Thyroid gland (tissue), 4 donors: Measurements from ENCODE around the gene DAP3. TPM values are rescaled to one million over a fixed set of nuclear protein-coding genes. Genes with fewer than 3 reads are reported as not detected.
"Not testable (repeated sequence)": the region's sequence is repeated elsewhere in the genome, so short reads cannot be mapped to it uniquely, and the experiment has no call there.

Experiments used
- DNase-seq, 2 donors: peaks; one replicate each; pipeline ENCODE4 v3.0.0-alpha.2; 2019
- H3K27ac ChIP-seq, 3 donors: fragments of 200-600 bp; sonication (generic); 1 replicate in 2 of 3; 2 replicates in 1 of 3; pipeline ENCODE4 v1.5.1; 2016 to 2019; ENCODE audit warnings: mild to moderate bottlenecking in 1 of 3, moderate library complexity in 1 of 3
- H3K27me3 ChIP-seq: fragments of 200-600 bp; sonication (generic); one replicate; pipeline ENCODE4 v1.5.1; 2019
- H3K36me3 ChIP-seq, 2 donors: fragments of 200-600 bp; sonication (generic); one replicate each; pipeline ENCODE4 v1.5.1; 2016 to 2019
- H3K4me1 ChIP-seq, 2 donors: fragments of 200-600 bp; sonication (generic); one replicate each; pipeline ENCODE4 v1.5.1; 2017 to 2019
- H3K4me3 ChIP-seq, 3 donors: fragments of 200-600 bp; sonication (generic); replicated peaks in 1 of 3; 1 replicate in 2 of 3; 2 replicates in 1 of 3; pipeline ENCODE4 v1.5.1; 2016; ENCODE audit warnings: mild to moderate bottlenecking in 1 of 3
- H3K9me3 ChIP-seq: fragments of 200-600 bp; sonication (generic); one replicate; pipeline ENCODE4 v1.5.1; 2017
- POLR2A ChIP-seq, 2 donors: fragments of 450-650 bp; IDR thresholded peaks; one replicate each; pipeline ENCODE4 v1.6.1; 2017; ENCODE audit warnings: antibody characterized with exemption in 2 of 2, mild to moderate bottlenecking in 2 of 2, moderate library complexity in 1 of 2
- WGBS, 2 donors: methylation state at CpG; one replicate each; pipeline ENCODE4 v1.1.5; 2017; 5-methylcytosine and 5-hydroxymethylcytosine counted together
- intact Hi-C: fragments of 100-400 bp; cut with DNase I; formaldehyde crosslinking; loops from one replicate; pipeline ENCODE4 v1.15.1; 2023
- total RNA-seq, 4 donors: library from RNA; depleted of rRNA; stranded (reverse); fragments of >200 nt; gene quantifications; one replicate each; pipeline ENCODE4 v1.2.3, GENCODE V29; 2016
- TF ChIP-seq, protein P1 (sequence below), 6 experiments: fragments of 200-600 bp in 3 of 6; fragments of 450-650 bp in 3 of 6; sonication (generic) in 3 of 6; IDR thresholded peaks; one replicate each; pipeline ENCODE4 v1.5.1; 2016 to 2019; ENCODE audit warnings: antibody characterized with exemption in 6 of 6, mild to moderate bottlenecking in 2 of 6, inconsistent platforms in 1 of 6, moderate library complexity in 1 of 6

Gene DAP3
- total RNA-seq, 4 donors from 2014 or later, result 70.8 to 141 (median 106) TPM

DNA sequence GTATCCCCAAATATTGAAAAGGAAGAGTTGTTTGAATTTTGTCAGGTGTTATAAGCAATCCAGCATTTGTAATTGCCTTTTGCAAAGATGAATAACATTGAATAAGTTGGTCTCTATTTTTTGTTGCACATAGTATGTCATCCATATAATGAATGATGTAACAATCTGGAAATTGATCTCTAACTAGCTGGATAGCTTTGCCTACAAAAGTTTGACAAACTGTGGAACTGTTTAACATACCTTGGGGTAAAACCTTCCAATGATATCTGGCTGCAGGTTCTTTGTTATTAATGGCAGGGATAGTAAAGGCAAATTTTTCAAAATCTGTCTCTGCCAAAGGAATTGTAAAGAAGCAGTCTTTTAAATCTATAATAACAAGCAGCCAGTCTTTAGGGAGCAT, 7.6 kb downstream of the DAP3 start:
- Histone ChIP-seq H3K27me3 (no peaks in the 10 kb centered on the region), H3K36me3 (no peaks in the 10 kb centered on the region), H3K4me1 (peaks cover 0 to 8% of the 10 kb centered on the region in 2 donors), H3K4me3 (no peak overlapping the region), H3K27ac (no peak overlapping the region), H3K9me3 (no peaks in the 10 kb centered on the region)
- TF ChIP-seq, protein P1, sequence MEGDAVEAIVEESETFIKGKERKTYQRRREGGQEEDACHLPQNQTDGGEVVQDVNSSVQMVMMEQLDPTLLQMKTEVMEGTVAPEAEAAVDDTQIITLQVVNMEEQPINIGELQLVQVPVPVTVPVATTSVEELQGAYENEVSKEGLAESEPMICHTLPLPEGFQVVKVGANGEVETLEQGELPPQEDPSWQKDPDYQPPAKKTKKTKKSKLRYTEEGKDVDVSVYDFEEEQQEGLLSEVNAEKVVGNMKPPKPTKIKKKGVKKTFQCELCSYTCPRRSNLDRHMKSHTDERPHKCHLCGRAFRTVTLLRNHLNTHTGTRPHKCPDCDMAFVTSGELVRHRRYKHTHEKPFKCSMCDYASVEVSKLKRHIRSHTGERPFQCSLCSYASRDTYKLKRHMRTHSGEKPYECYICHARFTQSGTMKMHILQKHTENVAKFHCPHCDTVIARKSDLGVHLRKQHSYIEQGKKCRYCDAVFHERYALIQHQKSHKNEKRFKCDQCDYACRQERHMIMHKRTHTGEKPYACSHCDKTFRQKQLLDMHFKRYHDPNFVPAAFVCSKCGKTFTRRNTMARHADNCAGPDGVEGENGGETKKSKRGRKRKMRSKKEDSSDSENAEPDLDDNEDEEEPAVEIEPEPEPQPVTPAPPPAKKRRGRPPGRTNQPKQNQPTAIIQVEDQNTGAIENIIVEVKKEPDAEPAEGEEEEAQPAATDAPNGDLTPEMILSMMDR (IDR thresholded peaks at IDR 0.05), result no peak
- no peak for TF ChIP-seq POLR2A (IDR thresholded peaks at IDR 0.05)
- intact Hi-C loops, result no loop called here
- no peak for DNase-seq

DNA sequence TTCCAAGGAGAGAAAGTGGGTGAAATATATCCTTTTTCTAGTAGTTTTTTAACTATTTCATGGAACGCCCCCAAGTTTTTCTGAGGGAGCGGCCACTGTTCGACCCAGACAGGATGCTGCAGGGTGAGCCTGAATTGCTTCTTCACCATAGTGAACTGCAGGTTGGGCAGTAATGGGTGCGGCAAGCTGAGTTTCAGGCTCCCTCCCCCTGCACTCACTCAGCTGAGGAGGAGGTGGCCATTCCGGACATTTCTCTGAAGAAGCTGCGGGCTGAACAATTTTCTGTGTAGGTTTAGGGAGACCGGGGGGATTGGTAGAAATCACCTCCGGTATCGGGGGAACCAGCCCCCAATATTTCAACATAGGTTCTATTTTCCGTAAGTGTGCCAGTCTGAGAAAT, 8.2 kb downstream of the DAP3 start:
- 89 to 93% methylated on average over 10 of the region's 10 CpGs for WGBS, 2 donors
- no peak overlapping the region for H3K27ac ChIP-seq
- intact Hi-C loops, result no loop called here
- H3K4me1 ChIP-seq, result peaks cover 0 to 8% of the 10 kb centered on the region in 2 donors
- TF ChIP-seq, protein P1 (IDR thresholded peaks at IDR 0.05), result no peak
- no peak for TF ChIP-seq POLR2A (IDR thresholded peaks at IDR 0.05)
- no peaks in the 10 kb centered on the region for H3K27me3 ChIP-seq
- DNase-seq, result no peak
- no peak overlapping the region for H3K4me3 ChIP-seq
- no peaks in the 10 kb centered on the region for H3K9me3 ChIP-seq
- H3K36me3 ChIP-seq, result no peaks in the 10 kb centered on the region

DNA sequence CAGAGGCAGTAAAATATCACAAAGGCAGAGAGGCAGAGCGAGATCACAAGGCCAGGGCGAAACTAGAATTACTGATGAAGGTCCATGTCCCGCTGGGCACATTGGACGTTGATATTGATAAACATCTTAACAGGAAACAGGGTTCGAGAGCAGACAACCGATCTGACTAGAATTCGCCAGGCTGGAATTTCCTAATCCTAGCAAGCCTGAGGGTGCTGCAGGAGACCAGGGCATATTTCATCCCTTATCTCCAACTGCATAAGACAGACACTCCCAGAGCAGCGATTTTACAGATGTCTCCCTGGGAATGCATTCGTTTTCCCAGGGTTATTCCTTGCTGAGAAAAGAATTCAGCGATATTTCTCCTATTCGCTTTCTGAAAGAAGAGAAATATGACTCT, 8.7 kb downstream of the DAP3 start:
- H3K36me3 ChIP-seq, H3K4me3 ChIP-seq, H3K27me3 ChIP-seq, intact Hi-C loops, H3K27ac ChIP-seq, DNase-seq, H3K4me1 ChIP-seq, H3K9me3 ChIP-seq: not testable (repeated sequence)
- WGBS, 2 donors, result 91 to 92% methylated on average over 11 of the region's 11 CpGs

DNA sequence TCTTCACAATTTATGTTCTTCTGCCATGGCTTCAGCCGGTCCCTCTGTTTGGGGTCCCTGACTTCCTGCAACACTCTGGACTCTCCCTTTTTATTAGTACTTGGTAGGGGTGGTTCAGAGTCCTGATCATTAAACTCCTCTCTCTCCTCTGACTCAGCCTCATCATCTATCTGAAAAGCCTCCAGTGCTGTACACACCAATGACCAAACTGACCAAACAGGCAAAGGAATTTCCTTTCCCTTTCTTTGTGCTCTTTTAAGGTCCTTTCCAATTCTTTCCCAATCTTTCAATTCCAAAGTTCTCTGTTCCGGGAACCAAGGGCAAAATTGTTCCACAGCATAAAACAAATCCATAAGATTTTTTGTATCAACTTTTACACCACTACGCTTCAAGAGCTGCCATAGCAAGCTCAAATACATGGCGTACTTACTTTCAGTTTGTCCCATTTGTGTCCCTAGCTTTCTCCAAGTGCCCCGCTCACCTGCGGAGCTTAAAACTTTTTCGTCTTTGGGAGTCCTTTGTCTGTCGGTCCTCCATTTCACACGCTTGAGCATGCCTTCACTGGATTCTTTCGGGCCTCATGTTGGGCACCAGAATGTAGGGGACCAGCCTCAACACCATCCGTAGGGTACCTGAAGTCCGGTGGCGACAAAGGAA, 9.6 kb downstream of the DAP3 start:
- H3K27me3 ChIP-seq, result no peaks in the 10 kb centered on the region
- no peaks in the 10 kb centered on the region for H3K36me3 ChIP-seq
- DNase-seq, result no peak
- H3K4me3 ChIP-seq, result no peak overlapping the region
- no peak for TF ChIP-seq POLR2A (IDR thresholded peaks at IDR 0.05)
- TF ChIP-seq, protein P1 (IDR thresholded peaks at IDR 0.05), result no peak
- WGBS, 2 donors, result 97% methylated on average over 13 of the region's 13 CpGs
- H3K27ac ChIP-seq, result no peak overlapping the region
- intact Hi-C loops, result no loop called here
- H3K9me3 ChIP-seq, result no peaks in the 10 kb centered on the region
- H3K4me1 ChIP-seq, result peaks cover 0 to 8% of the 10 kb centered on the region in 2 donors

DNA sequence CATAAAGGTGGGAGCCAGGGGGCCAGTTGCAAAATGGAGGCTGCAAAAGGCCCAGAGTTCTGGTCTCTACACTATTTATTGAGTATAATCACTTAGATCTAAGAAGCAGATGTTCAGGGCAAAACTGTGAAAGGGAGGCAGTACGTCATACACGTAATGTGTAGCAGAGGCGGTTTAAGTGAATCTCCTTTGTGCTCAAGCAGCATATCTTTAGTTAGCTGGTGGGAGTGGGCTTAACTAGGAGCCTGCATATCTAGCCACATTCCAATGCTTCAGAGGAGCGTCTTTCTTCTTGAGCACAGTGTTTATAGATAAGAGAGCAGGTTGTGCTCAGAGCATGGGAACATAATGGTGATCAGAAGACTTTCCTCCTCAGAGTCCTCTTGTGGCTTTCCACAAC, 10.2 kb downstream of the DAP3 start:
- H3K4me3 ChIP-seq, DNase-seq, H3K27ac ChIP-seq, H3K9me3 ChIP-seq, H3K27me3 ChIP-seq, H3K36me3 ChIP-seq, H3K4me1 ChIP-seq, intact Hi-C loops: not testable (repeated sequence)
- WGBS, 2 donors, result 88 to 89% methylated on average over 4 of the region's 4 CpGs

DNA sequence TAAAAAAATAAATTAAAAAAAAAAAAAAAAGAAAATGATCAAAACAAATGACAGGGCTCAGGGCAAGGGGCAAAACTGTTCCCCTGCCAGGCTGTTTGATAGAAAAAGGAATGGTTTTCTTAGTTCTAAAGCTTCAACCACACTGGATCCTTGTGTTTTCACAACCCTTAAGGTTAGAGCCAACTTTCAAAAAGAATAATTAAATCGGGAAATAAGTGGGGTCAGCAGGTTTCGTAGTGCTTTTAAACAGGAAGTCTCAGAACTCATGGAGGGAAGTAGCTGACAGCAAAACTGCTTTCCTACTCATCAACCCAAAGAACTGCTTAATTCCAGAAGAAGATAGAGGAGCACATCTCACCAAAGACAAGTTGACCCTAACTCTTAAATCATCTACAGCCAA, 12.8 kb downstream of the DAP3 start:
- H3K4me1 ChIP-seq, intact Hi-C loops, H3K27ac ChIP-seq, DNase-seq, H3K9me3 ChIP-seq, H3K36me3 ChIP-seq, H3K4me3 ChIP-seq, H3K27me3 ChIP-seq: not testable (repeated sequence)
- 63 to 74% methylated on average over 2 of the region's 2 CpGs for WGBS, 2 donors

DNA sequence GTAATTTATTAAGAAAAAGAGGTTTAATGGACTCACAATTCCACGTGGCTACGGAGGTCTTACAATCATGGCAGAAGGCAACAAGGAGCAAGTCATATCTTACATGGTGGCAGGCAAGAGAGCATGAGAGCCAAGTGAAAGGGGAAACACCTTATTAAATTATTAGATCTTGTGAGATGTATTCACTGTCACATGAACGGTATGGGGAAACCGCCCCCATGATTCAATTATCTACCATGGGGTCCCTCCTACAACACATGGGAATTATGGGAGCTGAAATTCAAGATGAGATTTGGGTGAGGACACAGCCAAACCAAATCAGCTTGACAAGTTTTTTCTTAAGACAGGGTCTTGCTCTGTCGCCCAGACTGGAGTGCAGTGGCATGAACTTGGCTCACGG, 14.3 kb downstream of the DAP3 start:
- Histone ChIP-seq H3K27ac (no peak overlapping the region), H3K36me3 (no peaks in the 10 kb centered on the region), H3K4me1 (no peaks in the 10 kb centered on the region), H3K27me3 (no peaks in the 10 kb centered on the region), H3K9me3 (no peaks in the 10 kb centered on the region), H3K4me3 (no peak overlapping the region)
- no peak for TF ChIP-seq POLR2A (IDR thresholded peaks at IDR 0.05)
- TF ChIP-seq, protein P1 (IDR thresholded peaks at IDR 0.05), result no peak
- WGBS, 2 donors, result 92 to 97% methylated on average over 6 of the region's 6 CpGs
- DNase-seq, result no peak
- intact Hi-C loops, result no loop called here

DNA sequence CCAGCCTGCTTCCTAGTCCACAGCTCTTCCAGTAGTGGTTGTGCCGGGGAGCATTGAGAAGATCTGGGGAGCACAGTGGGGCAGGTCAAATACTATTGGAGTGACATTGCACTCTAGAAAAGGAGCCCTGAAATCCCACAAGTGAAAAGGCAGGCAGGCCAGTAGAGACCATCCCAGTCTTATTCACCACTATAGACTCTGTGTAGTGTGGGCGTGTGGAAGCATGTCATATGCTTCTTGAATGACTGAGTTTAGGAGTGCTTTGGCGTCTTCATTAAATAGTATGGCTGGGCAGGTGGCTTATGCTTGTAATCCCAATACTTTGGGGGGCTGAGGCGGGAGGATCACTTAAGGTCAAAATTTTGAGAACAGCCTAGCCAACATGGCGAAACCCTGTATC, 15.5 kb downstream of the DAP3 start:
- H3K4me1 ChIP-seq, H3K27ac ChIP-seq, DNase-seq, intact Hi-C loops, H3K9me3 ChIP-seq, H3K36me3 ChIP-seq, H3K27me3 ChIP-seq, H3K4me3 ChIP-seq: not testable (repeated sequence)
- WGBS, 2 donors, result 88 to 91% methylated on average over 5 of the region's 5 CpGs
